ENCODE measurements around the gene CALML5. TPM values are rescaled to one million over a fixed set of nuclear protein-coding genes. Genes with fewer than 3 reads are reported as not detected.

Gene CALML5
- total RNA-seq, 1 experiment from 2014 or later, result not detected

DNA sequence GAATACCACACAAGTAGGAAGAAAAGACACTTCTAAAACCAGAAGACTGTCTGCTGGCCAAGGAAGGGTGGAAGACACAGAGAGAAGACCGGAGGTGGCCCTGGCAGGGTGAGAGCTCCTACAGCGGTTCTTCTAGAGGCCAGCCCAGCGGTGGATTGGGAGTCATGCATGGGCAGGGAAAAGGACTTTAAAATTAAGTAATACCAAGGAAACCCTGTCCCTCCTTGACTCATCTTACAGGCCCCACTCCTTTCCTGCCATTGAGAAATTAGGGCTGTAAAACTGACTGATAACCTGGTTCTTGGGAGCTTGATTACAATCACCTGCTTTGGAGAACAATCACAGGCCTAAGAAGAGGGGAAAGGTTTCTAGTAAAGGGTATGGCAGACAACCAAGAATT is 41.5 kb upstream of the CALML5 start:
- Histone ChIP-seq H3K27ac (ENCODE audit: low read depth, low read length) (no peak overlapping the region), H3K27me3 (ENCODE audit: insufficient read depth, low read length) (no peaks in the 10 kb centered on the region), H3K4me1 (ENCODE audit: control insufficient read depth in 1 of 2, insufficient read depth in 2 of 2, low read length in 2 of 2) (peaks cover 10 to 29% of the 10 kb centered on the region in 2 experiments), H3K79me2 (ENCODE audit: insufficient read depth, low read length) (no peaks in the 10 kb centered on the region), H4K20me1 (ENCODE audit: insufficient read depth) (no peaks in the 10 kb centered on the region), H3K4me2 (ENCODE audit: low read length) (no peak overlapping the region), H3K36me3 (ENCODE audit: control insufficient read depth in 1 of 2, insufficient read depth in 2 of 2, low read length in 2 of 2) (no peaks in the 10 kb centered on the region), H3K4me3 (replicated peaks in 1 of 2; ENCODE audit: low read depth in 1 of 2, low read length in 2 of 2) (no peak overlapping the region), H3K9me3 (ENCODE audit: control insufficient read depth in 1 of 2, insufficient read depth in 1 of 2, low read depth in 1 of 2, low read length in 2 of 2) (peaks cover 5 to 6% of the 10 kb centered on the region in 2 experiments; a peak in 2 of 4 replicates), H2AFZ (ENCODE audit: low read depth, low read length, poor library complexity, severe bottlenecking) (no peak overlapping the region), H3K9me2 (ENCODE audit: insufficient read depth) (no peaks in the 10 kb centered on the region), H3K9ac (ENCODE audit: low read length) (no peak overlapping the region)
- POLR2A ChIA-PET, result no interaction called here
- DNase-seq (ENCODE audit: low read depth, low spot score) (no peak), ATAC-seq (no peak)
- CTCF ChIA-PET, result no interaction called here
- RAD21 ChIA-PET (ENCODE audit: low non-redundant PET in 1 of 2, low total read pairs in 2 of 2, uncharacterized antibody in 2 of 2, unreplicated experiment in 2 of 2), result no interaction called here
- TF ChIP-seq TCF7L2 (IDR thresholded peaks at IDR 0.05; ENCODE audit: borderline replicate concordance, extremely low read depth, insufficient read depth, insufficient read length), result no peak
- no peak for TF ChIP-seq ZBTB33 (IDR thresholded peaks at IDR 0.05; ENCODE audit: extremely low read depth, insufficient replicate concordance, low read length)
- no peak for TF ChIP-seq CEBPB (IDR thresholded peaks at IDR 0.05; ENCODE audit: low read depth)
- TF ChIP-seq SIN3A (IDR thresholded peaks at IDR 0.05; ENCODE audit: low read depth), result no peak
- TF ChIP-seq, protein P1, sequence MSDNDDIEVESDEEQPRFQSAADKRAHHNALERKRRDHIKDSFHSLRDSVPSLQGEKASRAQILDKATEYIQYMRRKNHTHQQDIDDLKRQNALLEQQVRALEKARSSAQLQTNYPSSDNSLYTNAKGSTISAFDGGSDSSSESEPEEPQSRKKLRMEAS (IDR thresholded peaks at IDR 0.05), result no peak
- no peak for TF ChIP-seq CBX3 (IDR thresholded peaks at IDR 0.05; ENCODE audit: low read depth)
- no peak for TF ChIP-seq YY1 (IDR thresholded peaks at IDR 0.05; ENCODE audit: extremely low read depth, insufficient replicate concordance, low read depth, low read length)
- TF ChIP-seq CTCF (IDR thresholded peaks at IDR 0.05 in 2 of 3, conservative IDR thresholded peaks at IDR 0.05 in 1 of 3; ENCODE audit: borderline replicate concordance in 1 of 3, insufficient read depth in 1 of 3, low read depth in 2 of 3, low read length in 2 of 3), result no peak
- no peak for TF ChIP-seq JUND (IDR thresholded peaks at IDR 0.05)
- no peak for TF ChIP-seq ZNF274 (IDR thresholded peaks at IDR 0.05; ENCODE audit: low read depth, low read length)
- no peak for TF ChIP-seq EZH2phosphoT487 (IDR thresholded peaks at IDR 0.05; ENCODE audit: borderline replicate concordance)
- no peak for TF ChIP-seq EGR1 (IDR thresholded peaks at IDR 0.05; ENCODE audit: low read depth)
- no TSS peak for BruUV-seq (replicated peaks)
- intact Hi-C loops (cut with micrococcal nuclease), result no loop called here

All from HCT116 (cell line).